ENCODE data around the gene EXT2. TPM values are rescaled to one million over a fixed set of nuclear protein-coding genes. Genes with fewer than 3 reads are reported as not detected.
A peak's percentile ranks its signal among the peaks of the same experiment; 100 is the strongest.

The EXT2 gene
- total RNA-seq, 1 experiment from 2014 or later = 39.1 TPM

DNA sequence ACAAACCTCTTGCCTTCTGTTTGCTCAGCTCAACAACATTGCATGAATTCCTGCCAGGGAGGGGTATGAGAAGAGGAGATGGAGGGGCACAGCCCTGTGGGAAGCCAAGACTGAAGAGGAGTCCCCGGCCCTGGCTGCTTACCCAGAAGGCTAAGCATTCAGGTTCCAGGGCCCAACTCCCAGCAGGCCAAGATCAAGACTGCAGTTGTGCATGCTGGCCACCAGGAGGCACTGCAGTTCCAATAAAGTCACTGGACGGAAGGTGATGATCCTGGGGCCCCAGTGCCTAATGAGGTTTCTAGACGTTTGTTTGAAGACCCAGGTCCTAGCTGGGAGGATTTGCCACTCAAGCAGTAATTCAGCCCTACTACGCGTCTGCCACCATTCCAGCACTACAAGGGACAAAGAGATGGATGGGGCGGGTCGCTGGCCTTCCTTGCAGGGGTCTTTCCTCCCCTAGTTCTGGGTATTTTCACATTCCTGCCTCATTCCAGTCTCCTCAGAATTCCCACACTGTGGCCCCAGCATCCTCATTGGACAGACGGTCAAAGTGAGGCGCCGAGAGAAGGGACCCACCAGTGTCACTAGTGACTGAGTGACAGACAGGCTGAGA, 190.9 kb downstream of the EXT2 start:
- H3K9me3 Mint-ChIP-seq = no peaks in the 10 kb centered on the region
- no peaks in the 10 kb centered on the region for H3K27me3 Mint-ChIP-seq (ENCODE audit: low read depth)
- ChIA-PET CTCF (interaction anchor here (0.6 to 2.1 kb wide), 31 partner anchors 8 to 331 kb away, joined by 3 to 28 read pairs (median 4); partner anchors contain the start of gene EXT2), POLR2A (no interaction called here)
- peaks cover 5% of the 10 kb centered on the region; the same call in 1 of the 2 replicates for H3K4me1 Mint-ChIP-seq
- no peak overlapping the region for H3K4me3 Mint-ChIP-seq
- no peak overlapping the region for H3K27ac Mint-ChIP-seq
- TF ChIP-seq, protein P1, sequence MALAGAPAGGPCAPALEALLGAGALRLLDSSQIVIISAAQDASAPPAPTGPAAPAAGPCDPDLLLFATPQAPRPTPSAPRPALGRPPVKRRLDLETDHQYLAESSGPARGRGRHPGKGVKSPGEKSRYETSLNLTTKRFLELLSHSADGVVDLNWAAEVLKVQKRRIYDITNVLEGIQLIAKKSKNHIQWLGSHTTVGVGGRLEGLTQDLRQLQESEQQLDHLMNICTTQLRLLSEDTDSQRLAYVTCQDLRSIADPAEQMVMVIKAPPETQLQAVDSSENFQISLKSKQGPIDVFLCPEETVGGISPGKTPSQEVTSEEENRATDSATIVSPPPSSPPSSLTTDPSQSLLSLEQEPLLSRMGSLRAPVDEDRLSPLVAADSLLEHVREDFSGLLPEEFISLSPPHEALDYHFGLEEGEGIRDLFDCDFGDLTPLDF (CRISPR knock-in tag; IDR thresholded peaks at IDR 0.05) = no peak
- TF ChIP-seq, protein P2, sequence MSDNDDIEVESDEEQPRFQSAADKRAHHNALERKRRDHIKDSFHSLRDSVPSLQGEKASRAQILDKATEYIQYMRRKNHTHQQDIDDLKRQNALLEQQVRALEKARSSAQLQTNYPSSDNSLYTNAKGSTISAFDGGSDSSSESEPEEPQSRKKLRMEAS (CRISPR knock-in tag; IDR thresholded peaks at IDR 0.05) = no peak; the same call in 1 of the 2 replicates
- TF ChIP-seq, protein P3, sequence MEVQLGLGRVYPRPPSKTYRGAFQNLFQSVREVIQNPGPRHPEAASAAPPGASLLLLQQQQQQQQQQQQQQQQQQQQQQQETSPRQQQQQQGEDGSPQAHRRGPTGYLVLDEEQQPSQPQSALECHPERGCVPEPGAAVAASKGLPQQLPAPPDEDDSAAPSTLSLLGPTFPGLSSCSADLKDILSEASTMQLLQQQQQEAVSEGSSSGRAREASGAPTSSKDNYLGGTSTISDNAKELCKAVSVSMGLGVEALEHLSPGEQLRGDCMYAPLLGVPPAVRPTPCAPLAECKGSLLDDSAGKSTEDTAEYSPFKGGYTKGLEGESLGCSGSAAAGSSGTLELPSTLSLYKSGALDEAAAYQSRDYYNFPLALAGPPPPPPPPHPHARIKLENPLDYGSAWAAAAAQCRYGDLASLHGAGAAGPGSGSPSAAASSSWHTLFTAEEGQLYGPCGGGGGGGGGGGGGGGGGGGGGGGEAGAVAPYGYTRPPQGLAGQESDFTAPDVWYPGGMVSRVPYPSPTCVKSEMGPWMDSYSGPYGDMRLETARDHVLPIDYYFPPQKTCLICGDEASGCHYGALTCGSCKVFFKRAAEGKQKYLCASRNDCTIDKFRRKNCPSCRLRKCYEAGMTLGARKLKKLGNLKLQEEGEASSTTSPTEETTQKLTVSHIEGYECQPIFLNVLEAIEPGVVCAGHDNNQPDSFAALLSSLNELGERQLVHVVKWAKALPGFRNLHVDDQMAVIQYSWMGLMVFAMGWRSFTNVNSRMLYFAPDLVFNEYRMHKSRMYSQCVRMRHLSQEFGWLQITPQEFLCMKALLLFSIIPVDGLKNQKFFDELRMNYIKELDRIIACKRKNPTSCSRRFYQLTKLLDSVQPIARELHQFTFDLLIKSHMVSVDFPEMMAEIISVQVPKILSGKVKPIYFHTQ (CRISPR knock-in tag; IDR thresholded peaks at IDR 0.05) = no peak
- TF ChIP-seq RORB (CRISPR knock-in tag; IDR thresholded peaks at IDR 0.05) (no peak), HMGA2 (CRISPR knock-in tag; IDR thresholded peaks at IDR 0.05) (no peak), FOXK1 (CRISPR knock-in tag; IDR thresholded peaks at IDR 0.05) (no peak), MYBL2 (CRISPR knock-in tag; IDR thresholded peaks at IDR 0.05) (no peak), ZNF263 (CRISPR knock-in tag; IDR thresholded peaks at IDR 0.05; ENCODE audit: low read depth) (no peak), TEAD1 (CRISPR knock-in tag; IDR thresholded peaks at IDR 0.05) (no peak), ZNF317 (CRISPR knock-in tag; IDR thresholded peaks at IDR 0.05; ENCODE audit: borderline replicate concordance, low read depth) (no peak)
- TF ChIP-seq, protein P4, sequence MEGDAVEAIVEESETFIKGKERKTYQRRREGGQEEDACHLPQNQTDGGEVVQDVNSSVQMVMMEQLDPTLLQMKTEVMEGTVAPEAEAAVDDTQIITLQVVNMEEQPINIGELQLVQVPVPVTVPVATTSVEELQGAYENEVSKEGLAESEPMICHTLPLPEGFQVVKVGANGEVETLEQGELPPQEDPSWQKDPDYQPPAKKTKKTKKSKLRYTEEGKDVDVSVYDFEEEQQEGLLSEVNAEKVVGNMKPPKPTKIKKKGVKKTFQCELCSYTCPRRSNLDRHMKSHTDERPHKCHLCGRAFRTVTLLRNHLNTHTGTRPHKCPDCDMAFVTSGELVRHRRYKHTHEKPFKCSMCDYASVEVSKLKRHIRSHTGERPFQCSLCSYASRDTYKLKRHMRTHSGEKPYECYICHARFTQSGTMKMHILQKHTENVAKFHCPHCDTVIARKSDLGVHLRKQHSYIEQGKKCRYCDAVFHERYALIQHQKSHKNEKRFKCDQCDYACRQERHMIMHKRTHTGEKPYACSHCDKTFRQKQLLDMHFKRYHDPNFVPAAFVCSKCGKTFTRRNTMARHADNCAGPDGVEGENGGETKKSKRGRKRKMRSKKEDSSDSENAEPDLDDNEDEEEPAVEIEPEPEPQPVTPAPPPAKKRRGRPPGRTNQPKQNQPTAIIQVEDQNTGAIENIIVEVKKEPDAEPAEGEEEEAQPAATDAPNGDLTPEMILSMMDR (IDR thresholded peaks at IDR 0.05) = peak; percentile 92
- TF ChIP-seq, protein P5, sequence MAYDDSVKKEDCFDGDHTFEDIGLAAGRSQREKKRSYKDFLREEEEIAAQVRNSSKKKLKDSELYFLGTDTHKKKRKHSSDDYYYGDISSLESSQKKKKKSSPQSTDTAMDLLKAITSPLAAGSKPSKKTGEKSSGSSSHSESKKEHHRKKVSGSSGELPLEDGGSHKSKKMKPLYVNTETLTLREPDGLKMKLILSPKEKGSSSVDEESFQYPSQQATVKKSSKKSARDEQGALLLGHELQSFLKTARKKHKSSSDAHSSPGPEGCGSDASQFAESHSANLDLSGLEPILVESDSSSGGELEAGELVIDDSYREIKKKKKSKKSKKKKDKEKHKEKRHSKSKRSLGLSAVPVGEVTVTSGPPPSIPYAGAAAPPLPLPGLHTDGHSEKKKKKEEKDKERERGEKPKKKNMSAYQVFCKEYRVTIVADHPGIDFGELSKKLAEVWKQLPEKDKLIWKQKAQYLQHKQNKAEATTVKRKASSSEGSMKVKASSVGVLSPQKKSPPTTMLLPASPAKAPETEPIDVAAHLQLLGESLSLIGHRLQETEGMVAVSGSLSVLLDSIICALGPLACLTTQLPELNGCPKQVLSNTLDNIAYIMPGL (CRISPR knock-in tag; IDR thresholded peaks at IDR 0.05) = 0 out of 2 replicates have a peak, but pooled peaks have one; percentile 31
- TF ChIP-seq, protein P6, sequence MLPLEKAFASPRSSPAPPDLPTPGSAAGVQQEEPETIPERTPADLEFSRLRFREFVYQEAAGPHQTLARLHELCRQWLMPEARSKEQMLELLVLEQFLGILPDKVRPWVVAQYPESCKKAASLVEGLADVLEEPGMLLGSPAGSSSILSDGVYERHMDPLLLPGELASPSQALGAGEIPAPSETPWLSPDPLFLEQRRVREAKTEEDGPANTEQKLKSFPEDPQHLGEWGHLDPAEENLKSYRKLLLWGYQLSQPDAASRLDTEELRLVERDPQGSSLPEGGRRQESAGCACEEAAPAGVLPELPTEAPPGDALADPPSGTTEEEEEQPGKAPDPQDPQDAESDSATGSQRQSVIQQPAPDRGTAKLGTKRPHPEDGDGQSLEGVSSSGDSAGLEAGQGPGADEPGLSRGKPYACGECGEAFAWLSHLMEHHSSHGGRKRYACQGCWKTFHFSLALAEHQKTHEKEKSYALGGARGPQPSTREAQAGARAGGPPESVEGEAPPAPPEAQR (CRISPR knock-in tag; IDR thresholded peaks at IDR 0.05) = no peak
- TF ChIP-seq, protein P7, sequence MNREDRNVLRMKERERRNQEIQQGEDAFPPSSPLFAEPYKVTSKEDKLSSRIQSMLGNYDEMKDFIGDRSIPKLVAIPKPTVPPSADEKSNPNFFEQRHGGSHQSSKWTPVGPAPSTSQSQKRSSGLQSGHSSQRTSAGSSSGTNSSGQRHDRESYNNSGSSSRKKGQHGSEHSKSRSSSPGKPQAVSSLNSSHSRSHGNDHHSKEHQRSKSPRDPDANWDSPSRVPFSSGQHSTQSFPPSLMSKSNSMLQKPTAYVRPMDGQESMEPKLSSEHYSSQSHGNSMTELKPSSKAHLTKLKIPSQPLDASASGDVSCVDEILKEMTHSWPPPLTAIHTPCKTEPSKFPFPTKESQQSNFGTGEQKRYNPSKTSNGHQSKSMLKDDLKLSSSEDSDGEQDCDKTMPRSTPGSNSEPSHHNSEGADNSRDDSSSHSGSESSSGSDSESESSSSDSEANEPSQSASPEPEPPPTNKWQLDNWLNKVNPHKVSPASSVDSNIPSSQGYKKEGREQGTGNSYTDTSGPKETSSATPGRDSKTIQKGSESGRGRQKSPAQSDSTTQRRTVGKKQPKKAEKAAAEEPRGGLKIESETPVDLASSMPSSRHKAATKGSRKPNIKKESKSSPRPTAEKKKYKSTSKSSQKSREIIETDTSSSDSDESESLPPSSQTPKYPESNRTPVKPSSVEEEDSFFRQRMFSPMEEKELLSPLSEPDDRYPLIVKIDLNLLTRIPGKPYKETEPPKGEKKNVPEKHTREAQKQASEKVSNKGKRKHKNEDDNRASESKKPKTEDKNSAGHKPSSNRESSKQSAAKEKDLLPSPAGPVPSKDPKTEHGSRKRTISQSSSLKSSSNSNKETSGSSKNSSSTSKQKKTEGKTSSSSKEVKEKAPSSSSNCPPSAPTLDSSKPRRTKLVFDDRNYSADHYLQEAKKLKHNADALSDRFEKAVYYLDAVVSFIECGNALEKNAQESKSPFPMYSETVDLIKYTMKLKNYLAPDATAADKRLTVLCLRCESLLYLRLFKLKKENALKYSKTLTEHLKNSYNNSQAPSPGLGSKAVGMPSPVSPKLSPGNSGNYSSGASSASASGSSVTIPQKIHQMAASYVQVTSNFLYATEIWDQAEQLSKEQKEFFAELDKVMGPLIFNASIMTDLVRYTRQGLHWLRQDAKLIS (CRISPR knock-in tag; IDR thresholded peaks at IDR 0.05; ENCODE audit: borderline replicate concordance) = no peak
- TF ChIP-seq, protein P8, sequence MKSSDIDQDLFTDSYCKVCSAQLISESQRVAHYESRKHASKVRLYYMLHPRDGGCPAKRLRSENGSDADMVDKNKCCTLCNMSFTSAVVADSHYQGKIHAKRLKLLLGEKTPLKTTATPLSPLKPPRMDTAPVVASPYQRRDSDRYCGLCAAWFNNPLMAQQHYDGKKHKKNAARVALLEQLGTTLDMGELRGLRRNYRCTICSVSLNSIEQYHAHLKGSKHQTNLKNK (CRISPR knock-in tag; IDR thresholded peaks at IDR 0.05) = no peak
- TF ChIP-seq, protein P9, sequence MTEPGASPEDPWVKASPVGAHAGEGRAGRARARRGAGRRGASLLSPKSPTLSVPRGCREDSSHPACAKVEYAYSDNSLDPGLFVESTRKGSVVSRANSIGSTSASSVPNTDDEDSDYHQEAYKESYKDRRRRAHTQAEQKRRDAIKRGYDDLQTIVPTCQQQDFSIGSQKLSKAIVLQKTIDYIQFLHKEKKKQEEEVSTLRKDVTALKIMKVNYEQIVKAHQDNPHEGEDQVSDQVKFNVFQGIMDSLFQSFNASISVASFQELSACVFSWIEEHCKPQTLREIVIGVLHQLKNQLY (CRISPR knock-in tag; IDR thresholded peaks at IDR 0.05) = no peak
- H3K36me3 Mint-ChIP-seq = no peaks in the 10 kb centered on the region
- DNase-seq (ENCODE audit: low spot score) = peak; percentile 83
- peak; percentile 89 for ATAC-seq

All from WTC11 (cell line).